ENCODE data around the gene PDE4C.

The PDE4C gene

GRCh38 chr19:18225702-18226468 lies at the start of gene PDE4C:
Gene PDE4C (minus strand): TSS chr19:18226438. CDS start chr19:18226415, 23 bp downstream.
- no peak for DNase-seq
- in situ Hi-C loops (cut with MboI; ENCODE audit: low pct_unique_long_range_greater_than_20kb, low sequenced_read_pairs) = no loop called here

GRCh38 chr19:18274781-18275356 lies 48.6 kb upstream of the PDE4C start:
- DNase-seq = peak; percentile 68
- in situ Hi-C loops (cut with MboI; ENCODE audit: low pct_unique_long_range_greater_than_20kb, low sequenced_read_pairs) = no loop called here

- in situ Hi-C loops (cut with MboI; ENCODE audit: low pct_unique_long_range_greater_than_20kb, low sequenced_read_pairs) = no loop called here
- DNase-seq = no peak
These were observed 48.1 kb upstream of the PDE4C start, which contains the start of gene IQCN for GRCh38 chr19:18274219-18274780. Gene IQCN (minus strand): TSS chr19:18274452. CDS start chr19:18269478, 4,974 bp downstream.

- in situ Hi-C loops (cut with MboI; ENCODE audit: low pct_unique_long_range_greater_than_20kb, low sequenced_read_pairs) = no loop called here
- no peak for DNase-seq
These were observed 47.5 kb upstream of the PDE4C start for GRCh38 chr19:18273561-18274218.

- DNase-seq = no peak
- in situ Hi-C loops (cut with MboI; ENCODE audit: low pct_unique_long_range_greater_than_20kb, low sequenced_read_pairs) = no loop called here
These were observed 45.2 kb upstream of the PDE4C start for GRCh38 chr19:18271433-18271841.

- DNase-seq = no peak
- in situ Hi-C loops (cut with MboI; ENCODE audit: low pct_unique_long_range_greater_than_20kb, low sequenced_read_pairs) = no loop called here
These were observed 44.1 kb upstream of the PDE4C start for GRCh38 chr19:18270326-18270725.

- in situ Hi-C loops (cut with MboI; ENCODE audit: low pct_unique_long_range_greater_than_20kb, low sequenced_read_pairs) = no loop called here
- DNase-seq = no peak
These were observed 43.0 kb upstream of the PDE4C start for GRCh38 chr19:18269070-18269723.

GRCh38 chr19:18266771-18267686 lies 40.8 kb upstream of the PDE4C start:
- in situ Hi-C loops (cut with MboI; ENCODE audit: low pct_unique_long_range_greater_than_20kb, low sequenced_read_pairs) = no loop called here

GRCh38 chr19:18265582-18265981 lies 39.3 kb upstream of the PDE4C start:
- in situ Hi-C loops (cut with MboI; ENCODE audit: low pct_unique_long_range_greater_than_20kb, low sequenced_read_pairs) = no loop called here
- no peak for DNase-seq

More at GRCh38 chr19:18266771-18267686, 40.8 kb upstream of the PDE4C start:
- DNase-seq = no peak

GRCh38 chr19:18264971-18265540 lies 38.8 kb upstream of the PDE4C start:
- in situ Hi-C loops (cut with MboI; ENCODE audit: low pct_unique_long_range_greater_than_20kb, low sequenced_read_pairs) = no loop called here
- DNase-seq = no peak

GRCh38 chr19:18264137-18264854 lies 38.1 kb upstream of the PDE4C start:
- in situ Hi-C loops (cut with MboI; ENCODE audit: low pct_unique_long_range_greater_than_20kb, low sequenced_read_pairs) = no loop called here
- DNase-seq = no peak

- DNase-seq = no peak
- in situ Hi-C loops (cut with MboI; ENCODE audit: low pct_unique_long_range_greater_than_20kb, low sequenced_read_pairs) = no loop called here
These were observed 37.3 kb upstream of the PDE4C start for GRCh38 chr19:18263324-18264136.

- no peak for DNase-seq
- in situ Hi-C loops (cut with MboI; ENCODE audit: low pct_unique_long_range_greater_than_20kb, low sequenced_read_pairs) = no loop called here
These were observed 36.7 kb upstream of the PDE4C start for GRCh38 chr19:18262917-18263316.

GRCh38 chr19:18262144-18262543 lies 35.9 kb upstream of the PDE4C start:
- in situ Hi-C loops (cut with MboI; ENCODE audit: low pct_unique_long_range_greater_than_20kb, low sequenced_read_pairs) = no loop called here
- no peak for DNase-seq

GRCh38 chr19:18261474-18261873 lies 35.2 kb upstream of the PDE4C start:
- DNase-seq = no peak
- in situ Hi-C loops (cut with MboI; ENCODE audit: low pct_unique_long_range_greater_than_20kb, low sequenced_read_pairs) = no loop called here

GRCh38 chr19:18259893-18260292 lies 33.7 kb upstream of the PDE4C start:
- in situ Hi-C loops (cut with MboI; ENCODE audit: low pct_unique_long_range_greater_than_20kb, low sequenced_read_pairs) = no loop called here
- DNase-seq = no peak
